DMS79 treated with DMSO at 0.1 percent for 48 hours (cell line): ENCODE measurements around the gene PDE2A.

Experiments used
- DNase-seq: peaks from one replicate; lab custom pipeline; 2025; lab: John Stamatoyannopoulos, UW

PDE2A gene

DNA sequence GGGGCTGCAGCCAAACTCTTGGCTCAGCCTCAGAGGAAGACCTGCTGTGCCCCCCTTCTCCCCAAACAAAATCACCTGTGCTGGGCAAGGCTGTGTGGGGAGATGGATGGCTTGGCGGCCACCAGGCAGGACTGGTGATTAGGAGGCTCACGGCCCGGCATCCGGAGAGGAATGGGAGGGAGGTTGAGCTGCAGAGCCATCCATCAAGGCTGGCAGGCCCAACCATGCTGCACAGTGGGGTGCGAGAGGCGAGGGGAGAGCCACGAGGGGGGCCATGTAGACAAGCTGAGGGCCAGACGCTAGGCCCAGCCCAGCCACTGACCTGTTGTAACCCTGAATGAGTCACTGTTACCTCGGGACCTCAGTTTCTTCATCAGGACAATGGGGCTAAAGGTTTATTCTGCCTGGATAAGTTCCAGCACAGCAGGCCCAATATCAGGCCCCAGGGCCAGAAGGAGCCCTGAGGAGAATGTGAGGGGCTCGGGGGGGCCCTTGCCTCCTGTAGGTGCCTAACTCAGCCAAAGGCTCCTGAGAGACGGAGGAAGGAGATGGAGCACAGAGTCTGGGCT, 18.2 kb downstream of the PDE2A start:
- DNase-seq: no peak

DNA sequence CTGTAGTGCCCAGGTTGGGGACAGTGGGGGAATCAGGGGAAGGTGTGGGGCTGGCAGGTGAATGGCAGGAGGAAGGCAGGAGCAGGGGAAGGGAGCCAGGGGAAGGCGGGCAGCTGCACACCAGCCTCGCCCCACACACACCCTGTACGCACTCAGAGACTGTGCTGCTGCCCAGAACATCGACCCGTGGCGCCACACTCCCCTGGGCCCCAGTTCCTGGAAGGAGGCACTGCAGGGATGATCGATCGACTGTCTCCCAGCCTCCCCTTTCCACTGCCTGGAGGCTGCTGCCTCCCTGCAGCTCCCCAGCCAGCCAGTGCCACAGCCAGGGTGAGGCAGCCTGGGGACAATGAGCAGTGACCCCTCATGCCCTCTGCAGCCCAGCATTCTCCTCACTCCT, 19.2 kb downstream of the PDE2A start:
- peak; percentile 11 for DNase-seq

DNA sequence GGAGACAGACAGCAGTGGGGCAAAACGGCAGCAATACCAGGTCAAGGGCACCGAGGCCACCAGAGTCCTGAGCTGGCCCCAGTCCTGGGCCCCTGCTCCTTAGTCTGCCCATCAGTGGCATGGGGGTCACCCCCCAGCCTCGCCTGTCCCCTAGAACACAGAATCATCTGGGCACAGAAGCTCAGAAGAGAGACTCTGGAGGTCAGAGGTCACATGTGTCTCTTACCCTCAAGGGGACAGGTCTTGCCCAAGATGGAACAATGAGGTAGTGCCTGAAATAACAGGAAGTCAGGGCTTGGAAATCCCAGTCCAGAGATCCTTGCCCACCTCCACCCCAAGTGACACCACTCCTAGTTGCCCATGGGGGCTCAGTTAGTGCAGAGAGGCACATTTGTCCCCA, 20.6 kb downstream of the PDE2A start:
- no peak for DNase-seq

- peak; percentile 73 for DNase-seq
Observed at GRCh38 chr11:72652873-72653630, 21.2 kb downstream of the PDE2A start.

DNA sequence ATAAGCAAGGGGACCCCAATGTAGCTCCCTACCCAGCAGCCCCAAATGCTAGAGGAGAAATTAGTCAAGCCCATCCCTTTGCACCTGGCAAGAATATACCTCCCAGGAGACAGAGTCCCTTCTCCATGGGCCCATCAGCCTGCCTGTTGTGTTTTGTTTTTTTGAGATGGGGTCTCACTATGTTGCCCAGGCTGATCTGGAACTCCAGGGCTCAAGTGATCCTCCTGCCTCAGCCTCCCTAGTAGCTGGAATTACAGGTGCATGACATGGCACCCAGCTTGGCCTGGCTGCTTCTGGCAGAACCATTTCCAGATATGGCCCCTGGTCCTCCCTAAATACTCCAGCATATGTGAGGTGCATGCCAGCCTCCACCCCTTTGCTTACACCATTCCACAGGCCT, 22.1 kb downstream of the PDE2A start:
- DNase-seq: no peak

GRCh38 chr11:72649215-72649976, 24.8 kb downstream of the PDE2A start:
- no peak for DNase-seq

DNA sequence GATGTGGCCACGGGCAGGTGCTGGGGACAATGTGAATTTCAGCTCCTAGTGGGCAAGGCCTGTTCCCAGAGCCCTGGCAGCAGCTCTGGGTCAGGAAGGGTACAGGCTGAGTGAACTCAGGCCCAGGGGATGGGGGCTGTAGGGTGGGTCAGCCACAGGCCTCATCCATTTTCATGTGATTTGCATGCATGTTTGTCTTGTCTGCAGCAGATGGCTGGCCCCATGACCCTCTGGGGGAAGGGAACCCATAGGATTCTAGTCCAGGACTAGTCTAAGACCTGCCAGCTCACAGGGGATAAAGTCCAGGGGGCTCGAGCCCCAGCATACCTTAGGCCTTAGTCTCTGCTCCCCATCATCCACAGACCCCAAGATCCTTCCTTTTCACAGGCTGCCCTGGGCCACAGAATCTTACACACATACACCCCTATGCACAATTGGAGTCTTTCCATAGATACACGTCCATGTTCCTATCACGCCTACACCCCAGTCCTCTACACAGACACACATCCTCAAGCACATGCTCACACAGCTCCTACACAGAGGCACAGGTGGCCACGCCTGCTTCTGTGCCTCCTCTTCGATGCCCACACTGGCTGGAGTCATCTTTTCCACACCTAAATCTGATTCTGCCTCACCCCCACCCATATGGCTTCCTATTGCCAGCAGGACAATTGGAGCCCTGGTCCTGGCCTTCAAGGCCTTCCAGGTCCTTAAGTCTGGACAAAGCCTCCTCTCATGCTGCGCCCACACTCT, 25.7 kb downstream of the PDE2A start:
- no peak for DNase-seq

- DNase-seq: no peak
Observed at GRCh38 chr11:72647882-72648281, 26.3 kb downstream of the PDE2A start.

- DNase-seq: no peak
Observed at GRCh38 chr11:72646472-72646871, 27.8 kb downstream of the PDE2A start.

- no peak for DNase-seq
Observed at GRCh38 chr11:72646024-72646423, 28.2 kb downstream of the PDE2A start.

DNA sequence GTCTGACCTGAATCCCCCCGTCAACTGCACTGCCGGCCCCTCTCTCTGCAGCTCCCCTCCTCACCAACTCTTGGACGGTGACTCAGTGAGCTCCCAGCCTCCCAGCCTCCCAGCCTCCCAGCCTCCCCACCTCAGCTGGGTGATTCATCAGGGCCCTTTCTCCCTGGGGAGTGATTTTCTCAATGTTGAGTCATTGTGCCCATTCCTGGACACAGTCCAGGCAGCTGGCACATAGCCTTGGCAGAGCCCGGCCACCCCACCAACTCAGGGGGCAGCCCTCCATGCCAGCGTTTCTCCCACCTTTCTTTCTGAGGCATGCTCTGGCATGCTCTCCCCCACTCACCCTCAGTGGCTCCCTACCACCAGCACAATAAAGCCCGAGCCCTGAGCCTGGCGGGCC, 30.7 kb downstream of the PDE2A start:
- DNase-seq: no peak

DNA sequence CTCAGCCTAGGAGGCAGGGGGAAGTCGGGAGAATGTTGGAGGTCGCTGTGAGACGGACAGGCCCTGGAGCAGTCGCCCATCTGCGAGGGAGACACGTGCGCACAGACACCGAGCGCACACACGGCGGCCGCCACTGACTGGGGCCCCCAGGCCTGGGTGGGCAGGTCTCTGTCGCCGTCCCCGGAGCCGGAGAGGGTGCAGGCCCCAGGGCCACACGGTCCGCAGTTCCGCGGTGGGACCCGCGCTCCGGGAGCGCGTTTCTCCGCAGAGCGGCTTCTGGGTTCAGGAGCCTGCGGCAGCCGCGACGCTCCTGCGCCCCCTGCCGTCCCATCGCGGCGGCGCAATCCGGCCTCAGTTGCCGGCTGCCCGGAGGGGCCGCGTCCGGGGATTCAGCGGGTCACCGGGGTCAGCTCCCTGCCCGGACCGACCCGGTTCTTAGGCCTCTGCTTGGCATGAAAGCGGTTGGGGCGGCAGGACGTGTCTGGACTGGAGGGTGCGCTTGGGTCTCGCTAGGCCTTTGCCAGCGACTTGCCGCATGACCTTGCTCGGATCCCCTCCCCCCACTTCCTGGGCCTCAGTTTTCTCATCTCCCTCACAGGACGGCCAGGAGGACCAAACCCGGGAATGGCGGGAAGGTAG, 31.2 kb downstream of the PDE2A start:
- DNase-seq: peak; percentile 59

DNA sequence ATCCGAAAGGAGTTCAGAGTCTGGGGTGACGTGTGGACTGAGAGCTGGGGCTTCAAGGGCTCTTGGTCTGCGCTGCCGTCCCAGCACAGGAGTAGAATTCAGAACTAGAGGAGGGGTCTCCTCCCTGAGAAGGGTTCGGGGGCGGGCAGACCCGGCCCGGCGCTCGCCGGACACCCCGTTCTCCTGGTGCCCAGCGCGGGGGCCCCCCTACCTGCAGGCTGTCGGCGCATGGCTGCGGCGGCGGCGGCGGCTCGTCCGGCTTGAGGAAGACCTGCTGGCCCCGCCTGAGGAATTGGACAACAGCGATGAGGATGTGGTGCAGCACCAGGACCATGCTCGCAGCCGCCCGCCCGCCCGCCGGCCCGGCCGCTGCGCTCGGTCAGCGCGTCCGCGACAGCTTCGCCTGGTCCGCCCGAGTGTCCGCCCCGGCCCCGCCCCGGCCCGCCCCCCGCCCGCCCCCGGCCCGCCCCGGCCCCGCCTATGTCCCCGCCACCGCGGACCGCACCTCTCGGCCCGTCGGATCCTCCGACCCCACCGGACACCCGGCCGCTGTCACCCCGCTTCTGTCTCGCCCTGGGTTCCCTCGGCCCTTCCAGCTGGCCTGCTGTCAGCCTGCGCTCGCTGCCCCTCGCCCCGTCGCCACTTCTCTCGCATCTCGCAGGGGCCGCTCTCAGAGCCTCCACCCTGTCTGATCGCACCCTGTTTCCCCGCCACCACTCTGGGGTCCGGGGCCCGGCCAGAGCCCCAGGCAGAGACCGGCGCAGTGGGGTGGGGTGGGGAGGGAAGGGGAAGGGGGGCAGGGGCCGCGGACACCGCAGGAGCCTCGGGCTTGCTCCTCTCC, 32.0 kb downstream of the PDE2A start:
- DNase-seq: peak; percentile 52

- DNase-seq: no peak
Observed at GRCh38 chr11:72641522-72642042, 32.6 kb downstream of the PDE2A start.

GRCh38 chr11:72639502-72640375, 34.5 kb downstream of the PDE2A start:
- DNase-seq: no peak

- no peak for DNase-seq
Observed at GRCh38 chr11:72637926-72638325, 36.3 kb downstream of the PDE2A start.

GRCh38 chr11:72637198-72637597, 37.0 kb downstream of the PDE2A start:
- no peak for DNase-seq

- no peak for DNase-seq
Observed at GRCh38 chr11:72636376-72636775, 37.8 kb downstream of the PDE2A start.

- DNase-seq: no peak
Observed at GRCh38 chr11:72635933-72636332, 38.3 kb downstream of the PDE2A start.
